ENCODE results near the gene TRIM60.
"Not testable (repeated sequence)": the region's sequence is repeated elsewhere in the genome, so short reads cannot be mapped to it uniquely, and the experiment has no call there.

- not testable (repeated sequence) for TF ChIP-seq CTCF (conservative IDR thresholded peaks at IDR 0.05; ENCODE audit: low read depth in 2 of 2); EZH2phosphoT487 (IDR thresholded peaks at IDR 0.05; ENCODE audit: unreplicated experiment)
These were observed 6.0 kb upstream of the TRIM60 start for GRCh38 chr4:165025782-165026181.
